Measurements from ENCODE around the gene TTLL9.

GRCh38 chr20:31934491-31934890 lies 64.1 kb downstream of the TTLL9 start:
- no peak for TF ChIP-seq PPARA (CRISPR knock-in tag; IDR thresholded peaks at IDR 0.05; ENCODE audit: borderline replicate concordance)
- no peak for TF ChIP-seq ZC3H10 (CRISPR knock-in tag; IDR thresholded peaks at IDR 0.05)
- TF ChIP-seq ZNF565 (CRISPR knock-in tag; conservative IDR thresholded peaks at IDR 0.05; ENCODE audit: low read depth), result no peak
- no peak for TF ChIP-seq CREB5 (CRISPR knock-in tag; IDR thresholded peaks at IDR 0.05; ENCODE audit: low read depth)
- no peak for TF ChIP-seq ISL1 (CRISPR knock-in tag; IDR thresholded peaks at IDR 0.05)
